Endodermal cell (in vitro differentiated cells): ENCODE measurements around the gene SPATA31C1. TPM values are rescaled to one million over a fixed set of nuclear protein-coding genes. Genes with fewer than 3 reads are reported as not detected.
"Not testable (repeated sequence)": the region's sequence is repeated elsewhere in the genome, so short reads cannot be mapped to it uniquely, and the experiment has no call there.

ENCODE experiments used
- DNase-seq: peaks from one replicate; pipeline ENCODE4 v3.0.0-alpha.2; 2017
- H3K27ac ChIP-seq: 2 replicates; pipeline ENCODE4 v1.5.1; 2013; ENCODE audit warnings: mild to moderate bottlenecking, low read depth, low read length, moderate library complexity
- H3K27me3 ChIP-seq: 2 replicates; pipeline ENCODE4 v1.6.1; 2013; ENCODE audit warnings: mild to moderate bottlenecking, low read length, moderate library complexity; ENCODE audit not compliant: insufficient read depth, control insufficient read depth, poor library complexity, severe bottlenecking
- H3K36me3 ChIP-seq: 2 replicates; pipeline ENCODE4 v1.7.0; 2013; ENCODE audit warnings: mild to moderate bottlenecking, low read length, moderate library complexity; ENCODE audit not compliant: control insufficient read depth, insufficient read depth
- H3K4me1 ChIP-seq: one replicate; pipeline ENCODE4 v1.7.0; 2013; ENCODE audit warnings: low read length; ENCODE audit not compliant: control insufficient read depth, insufficient read depth
- H3K4me3 ChIP-seq: 2 replicates; pipeline ENCODE4 v1.5.1; 2013; ENCODE audit warnings: mild to moderate bottlenecking, low read length, moderate library complexity
- H3K9ac ChIP-seq: 2 replicates; pipeline ENCODE4 v1.6.1; 2013; ENCODE audit warnings: mild to moderate bottlenecking, low read length, moderate library complexity; ENCODE audit not compliant: poor library complexity, severe bottlenecking; ENCODE audit errors: extremely low read depth
- H3K9me3 ChIP-seq: 2 replicates; pipeline ENCODE4 v1.6.1; 2013; ENCODE audit warnings: mild to moderate bottlenecking, low read length, moderate library complexity; ENCODE audit not compliant: control insufficient read depth
- H3K27ac Mint-ChIP-seq: 2 replicates; pipeline ENCODE4 v1.8.0; 2020; ENCODE audit warnings: mixed read lengths
- H3K27me3 Mint-ChIP-seq: 2 replicates; pipeline ENCODE4 v1.8.0; 2021; ENCODE audit warnings: mild to moderate bottlenecking, mixed read lengths; ENCODE audit not compliant: insufficient read depth
- H3K36me3 Mint-ChIP-seq: 2 replicates; pipeline ENCODE4 v1.8.0; 2020; ENCODE audit warnings: low read depth, mixed read lengths
- H3K4me1 Mint-ChIP-seq: 2 replicates; pipeline ENCODE4 v1.8.0; 2020; ENCODE audit warnings: mixed read lengths
- H3K4me3 Mint-ChIP-seq: 2 replicates; pipeline ENCODE4 v1.8.0; 2020; ENCODE audit warnings: mild to moderate bottlenecking, moderate library complexity, mixed read lengths
- H3K9me3 Mint-ChIP-seq: 2 replicates; pipeline ENCODE4 v1.8.0; 2020; ENCODE audit warnings: mild to moderate bottlenecking, mixed read lengths
- WGBS, 2 experiments: methylation state at CpG; one replicate each; pipeline versions ENCODE4 v1.1.5 to v1.1.7; 2013; ENCODE audit warnings: missing lambda C conversion rate in 2 of 2, mixed read lengths in 1 of 2; ENCODE audit not compliant: insufficient coverage in 1 of 2, insufficient read length in 1 of 2; 5-methylcytosine and 5-hydroxymethylcytosine counted together
- long read RNA-seq, 4 experiments: library from polyadenylated mRNA in 2 of 4; library from RNA in 1 of 4; library from capped mRNA in 1 of 4; stranded (forward) in 3 of 4; unstranded in 1 of 4; transcript quantifications; one replicate each; pipeline ENCODE4 v2.0.0, GENCODE V29; 2020 to 2021; ENCODE audit warnings: inconsistent platforms in 1 of 4
- polyA plus RNA-seq, 2 experiments: library from polyadenylated mRNA; stranded (reverse); fragments of 50-300 nt; gene quantifications; one replicate each; pipeline ENCODE4 v1.2.3, GENCODE V29; 2013
- total RNA-seq, 2 donors: library from RNA; stranded (reverse); fragmentation: NEBNext Ultra II Directional in 1 of 2; extraction: Animal tissue kit (Norgen Biotek cat#: 25700) in 1 of 2; gene quantifications; 2 replicates in 1 of 2; 3 replicates in 1 of 2; pipeline ENCODE4 v1.2.1, GENCODE V29; 2021
- TF ChIP-seq, protein P1 (sequence below): fragments of 200-600 bp; sonication (generic); conservative IDR thresholded peaks from 2 replicates; pipeline ENCODE4 v1.5.0; 2021; ENCODE audit warnings: antibody characterized with exemption, mild to moderate bottlenecking

SPATA31C1 gene
- under 1 TPM in 1 of 2 donors, not detected in 1; 0.09 TPM for total RNA-seq
- 0.50 TPM for polyA plus RNA-seq (2013, experiment 1 of 2)
- polyA plus RNA-seq (2013, experiment 2 of 2) = 0.58 TPM
- long read RNA-seq, experiment 1 = 0 reads
- long read RNA-seq, experiment 2 = 0 reads
- long read RNA-seq, experiment 3 = 0 reads
- long read RNA-seq, experiment 4 = 0 reads

DNA sequence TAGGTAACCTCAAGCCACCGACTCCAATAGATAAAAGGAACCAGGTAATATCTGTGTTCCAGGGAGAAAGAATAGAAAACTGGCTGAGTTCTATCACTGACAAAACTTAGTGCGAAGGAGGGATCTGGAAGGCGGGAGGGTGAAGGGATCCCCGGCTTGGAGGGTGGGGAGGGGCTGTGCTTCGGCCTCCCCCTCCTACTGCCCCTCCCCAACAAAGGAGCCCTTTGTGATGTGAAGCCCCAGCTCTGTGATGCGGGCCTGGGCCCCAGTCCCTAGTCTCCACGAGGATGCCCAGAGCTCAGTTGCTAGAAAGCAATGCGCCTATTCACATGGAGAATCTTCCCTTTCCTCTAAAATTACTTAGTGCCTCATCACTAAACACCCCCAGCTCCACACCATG lies at the start of gene SPATA31C1:
Gene SPATA31C1 (plus strand): TSS at position 301 of the 400 bp plus-strand sequence.
- not testable (repeated sequence) for H3K9me3 ChIP-seq, H3K36me3 Mint-ChIP-seq, H3K4me3 Mint-ChIP-seq, DNase-seq, H3K27me3 Mint-ChIP-seq, H3K4me3 ChIP-seq, H3K27ac ChIP-seq, H3K4me1 ChIP-seq, H3K4me1 Mint-ChIP-seq, H3K9ac ChIP-seq, H3K27me3 ChIP-seq, H3K9me3 Mint-ChIP-seq, H3K36me3 ChIP-seq, H3K27ac Mint-ChIP-seq
- WGBS, 2 experiments = no CpG with 5 or more reads among the region's 8 CpGs

DNA sequence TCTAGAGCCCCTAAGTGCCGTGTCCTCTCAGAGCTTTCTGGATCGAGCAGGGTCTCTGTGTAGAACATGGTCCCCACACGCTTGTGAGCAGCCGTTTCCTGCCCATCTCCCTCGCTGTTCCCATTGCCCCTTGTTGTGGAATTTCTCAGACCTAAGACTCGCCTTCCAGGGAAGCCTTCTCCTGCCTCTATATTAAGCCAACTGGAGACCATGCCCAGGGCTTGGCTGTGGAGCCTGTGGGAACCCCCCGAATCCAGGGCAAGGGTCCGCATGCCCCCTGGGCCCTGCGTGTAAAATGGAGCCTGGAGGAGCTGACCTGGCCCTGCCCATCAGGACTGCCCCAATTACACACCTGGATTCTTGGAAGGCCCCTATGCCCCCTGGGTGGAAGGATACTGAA lies 49.6 kb upstream of the SPATA31C1 start:
- peaks cover 2% of the 10 kb centered on the region for H3K4me1 Mint-ChIP-seq

DNA sequence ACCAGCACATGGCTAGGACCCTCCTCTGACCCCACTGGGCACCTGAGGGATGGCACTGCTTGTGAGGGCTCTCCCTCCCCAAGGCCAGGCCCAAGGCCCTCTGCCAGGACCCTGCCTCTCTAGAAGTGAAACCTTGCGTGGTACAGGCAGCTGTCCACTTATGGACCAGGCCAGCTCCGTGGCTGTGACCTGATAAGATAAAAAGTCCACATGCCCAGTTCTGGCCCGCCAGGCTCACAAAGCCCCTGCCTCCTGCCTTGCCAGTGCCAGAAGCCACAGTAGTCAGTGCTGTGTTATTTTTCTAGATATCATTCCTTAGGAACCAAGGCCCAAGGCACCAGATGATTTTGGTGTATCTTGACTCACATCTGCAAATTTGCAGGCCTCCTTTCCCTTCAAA lies 49.1 kb upstream of the SPATA31C1 start:
- no peak overlapping the region for H3K4me3 ChIP-seq
- no peak overlapping the region for H3K9ac ChIP-seq
- H3K36me3 ChIP-seq = no peaks in the 10 kb centered on the region
- TF ChIP-seq, protein P1, sequence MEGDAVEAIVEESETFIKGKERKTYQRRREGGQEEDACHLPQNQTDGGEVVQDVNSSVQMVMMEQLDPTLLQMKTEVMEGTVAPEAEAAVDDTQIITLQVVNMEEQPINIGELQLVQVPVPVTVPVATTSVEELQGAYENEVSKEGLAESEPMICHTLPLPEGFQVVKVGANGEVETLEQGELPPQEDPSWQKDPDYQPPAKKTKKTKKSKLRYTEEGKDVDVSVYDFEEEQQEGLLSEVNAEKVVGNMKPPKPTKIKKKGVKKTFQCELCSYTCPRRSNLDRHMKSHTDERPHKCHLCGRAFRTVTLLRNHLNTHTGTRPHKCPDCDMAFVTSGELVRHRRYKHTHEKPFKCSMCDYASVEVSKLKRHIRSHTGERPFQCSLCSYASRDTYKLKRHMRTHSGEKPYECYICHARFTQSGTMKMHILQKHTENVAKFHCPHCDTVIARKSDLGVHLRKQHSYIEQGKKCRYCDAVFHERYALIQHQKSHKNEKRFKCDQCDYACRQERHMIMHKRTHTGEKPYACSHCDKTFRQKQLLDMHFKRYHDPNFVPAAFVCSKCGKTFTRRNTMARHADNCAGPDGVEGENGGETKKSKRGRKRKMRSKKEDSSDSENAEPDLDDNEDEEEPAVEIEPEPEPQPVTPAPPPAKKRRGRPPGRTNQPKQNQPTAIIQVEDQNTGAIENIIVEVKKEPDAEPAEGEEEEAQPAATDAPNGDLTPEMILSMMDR = no peak
- Mint-ChIP-seq H3K4me3 (no peak overlapping the region), H3K27me3 (peaks cover 3% of the 10 kb centered on the region), H3K9me3 (no peaks in the 10 kb centered on the region), H3K4me1 (peaks cover 1% of the 10 kb centered on the region), H3K27ac (no peak overlapping the region), H3K36me3 (no peaks in the 10 kb centered on the region)
- H3K4me1 ChIP-seq = no peaks in the 10 kb centered on the region
- H3K9me3 ChIP-seq = no peaks in the 10 kb centered on the region
- peak; percentile 25 for DNase-seq
- WGBS, 2 experiments = 91 to 96% methylated on average over 3 of the region's 3 CpGs
- no peaks in the 10 kb centered on the region for H3K27me3 ChIP-seq
- no peak overlapping the region for H3K27ac ChIP-seq

More for the DNA sequence above, 49.6 kb upstream of the SPATA31C1 start:
- Histone ChIP-seq H3K9ac (no peak overlapping the region), H3K4me3 (no peak overlapping the region), H3K4me1 (no peaks in the 10 kb centered on the region), H3K36me3 (no peaks in the 10 kb centered on the region), H3K9me3 (no peaks in the 10 kb centered on the region), H3K27ac (no peak overlapping the region), H3K27me3 (no peaks in the 10 kb centered on the region)
- Mint-ChIP-seq H3K27me3 (peaks cover 3% of the 10 kb centered on the region), H3K36me3 (no peaks in the 10 kb centered on the region), H3K4me3 (no peak overlapping the region), H3K9me3 (no peaks in the 10 kb centered on the region), H3K27ac (no peak overlapping the region)
- TF ChIP-seq, protein P1 = no peak
- no peak for DNase-seq
- 91 to 94% methylated on average over 6 to 9 of the region's 9 CpGs for WGBS, 2 experiments

DNA sequence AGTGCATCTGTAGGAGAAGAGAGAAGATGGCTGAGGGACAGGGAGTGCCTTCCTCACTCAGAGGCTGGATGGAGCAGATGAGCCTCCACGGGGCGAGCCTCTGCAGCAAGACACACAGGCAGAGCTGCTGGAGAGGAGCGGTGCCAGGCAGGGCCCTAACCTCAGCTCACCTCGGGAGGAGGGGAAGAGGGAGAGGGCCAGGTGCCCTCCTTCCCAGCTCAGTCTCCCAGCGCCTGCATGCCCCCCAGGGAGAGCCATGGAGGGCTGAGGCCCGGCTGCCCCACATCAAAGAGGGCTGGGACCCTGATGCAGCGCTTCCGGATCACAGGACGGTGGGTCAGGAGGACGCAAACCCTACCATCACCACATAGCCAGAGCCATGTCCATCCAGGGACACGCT lies 48.7 kb upstream of the SPATA31C1 start:
- Histone ChIP-seq H3K36me3 (no peaks in the 10 kb centered on the region), H3K9me3 (no peaks in the 10 kb centered on the region), H3K4me1 (no peaks in the 10 kb centered on the region), H3K9ac (no peak overlapping the region), H3K27me3 (no peaks in the 10 kb centered on the region), H3K27ac (no peak overlapping the region), H3K4me3 (no peak overlapping the region)
- H3K9me3 Mint-ChIP-seq = no peaks in the 10 kb centered on the region
- no peak overlapping the region for H3K4me3 Mint-ChIP-seq
- peak; percentile 41 for DNase-seq
- 92 to 100% methylated on average over 3 to 11 of the region's 11 CpGs for WGBS, 2 experiments
- TF ChIP-seq, protein P1 = no peak
- peaks cover 3% of the 10 kb centered on the region for H3K27me3 Mint-ChIP-seq
- no peaks in the 10 kb centered on the region for H3K36me3 Mint-ChIP-seq
- no peak overlapping the region for H3K27ac Mint-ChIP-seq
- peaks cover 6% of the 10 kb centered on the region for H3K4me1 Mint-ChIP-seq
